HepG2 (cell line): ENCODE data around the gene BTAF1. TPM values are rescaled to one million over a fixed set of nuclear protein-coding genes. Genes with fewer than 3 reads are reported as not detected.

Experiments
- ELF4 ChIP-seq: sonication (generic); formaldehyde crosslinking; IDR thresholded peaks from 2 replicates; pipeline ENCODE4 v1.5.0; 2020; ENCODE audit warnings: missing genetic modification reagents, mild to moderate bottlenecking, moderate library complexity, borderline replicate concordance
- GATA4 ChIP-seq: sonication (generic); IDR thresholded peaks from 2 replicates; pipeline ENCODE4 v1.6.1; 2016; ENCODE audit warnings: antibody characterized with exemption, low read depth, borderline replicate concordance
- MLLT10 ChIP-seq: sonication (generic); formaldehyde crosslinking; IDR thresholded peaks from 2 replicates; pipeline ENCODE4 v1.4.0; 2020; ENCODE audit warnings: missing genetic modification reagents
- NFATC3 ChIP-seq: sonication (generic); formaldehyde crosslinking; IDR thresholded peaks from 2 replicates; pipeline ENCODE4 v1.5.1; 2020; ENCODE audit warnings: mild to moderate bottlenecking, missing genetic modification reagents
- NFIB ChIP-seq: sonication (generic); formaldehyde crosslinking; IDR thresholded peaks from 2 replicates; pipeline ENCODE4 v1.9.0; 2021; ENCODE audit warnings: missing genetic modification reagents, mild to moderate bottlenecking, borderline replicate concordance
- NKX3-1 ChIP-seq: sonication (generic); formaldehyde crosslinking; IDR thresholded peaks from 2 replicates; pipeline ENCODE4 v1.5.0; 2020; ENCODE audit warnings: missing genetic modification reagents
- PHF20 ChIP-seq: sonication (generic); formaldehyde crosslinking; IDR thresholded peaks from 2 replicates; pipeline ENCODE4 v1.5.0; 2020; ENCODE audit warnings: mild to moderate bottlenecking, missing genetic modification reagents
- REPIN1 ChIP-seq: sonication (generic); formaldehyde crosslinking; IDR thresholded peaks from 2 replicates; pipeline ENCODE4 v1.8.0; 2022; ENCODE audit warnings: missing genetic modification reagents, low read depth, mild to moderate bottlenecking, borderline replicate concordance
- SP2 ChIP-seq: sonication (generic); formaldehyde crosslinking; IDR thresholded peaks from 2 replicates; pipeline ENCODE4 v1.5.1; 2020; ENCODE audit warnings: mild to moderate bottlenecking, missing genetic modification reagents
- TOPORS ChIP-seq: sonication (generic); formaldehyde crosslinking; IDR thresholded peaks from 2 replicates; pipeline ENCODE4 v1.8.0; 2023; ENCODE audit warnings: mild to moderate bottlenecking, missing genetic modification reagents
- ZBTB21 ChIP-seq: sonication (generic); formaldehyde crosslinking; IDR thresholded peaks from 2 replicates; pipeline ENCODE4 v1.4.0; 2020; ENCODE audit warnings: missing genetic modification reagents
- ZNF484 ChIP-seq: sonication (generic); formaldehyde crosslinking; IDR thresholded peaks from 2 replicates; pipeline ENCODE4 v1.5.1; 2020; ENCODE audit warnings: mild to moderate bottlenecking, low read depth, missing genetic modification reagents, borderline replicate concordance
- ZNF552 ChIP-seq: sonication (generic); formaldehyde crosslinking; IDR thresholded peaks from 2 replicates; pipeline ENCODE4 v1.9.0; 2022; ENCODE audit warnings: missing genetic modification reagents, mild to moderate bottlenecking, borderline replicate concordance
- ZNF713 ChIP-seq: sonication (generic); formaldehyde crosslinking; IDR thresholded peaks from 2 replicates; pipeline ENCODE4 v1.4.0; 2020; ENCODE audit warnings: mild to moderate bottlenecking, missing genetic modification reagents
- ZNF776 ChIP-seq: sonication (generic); formaldehyde crosslinking; IDR thresholded peaks from 2 replicates; pipeline ENCODE4 v1.4.0; 2020; ENCODE audit warnings: mild to moderate bottlenecking, missing genetic modification reagents
- polyA plus RNA-seq, 8 experiments: library from polyadenylated mRNA; depleted of rRNA in 3 of 8; stranded (reverse) in 7 of 8; unstranded in 1 of 8; fragments of >200 nt; fragmentation: Illumina TruSeq in 4 of 8; extraction: Trizol in 4 of 8; gene quantifications; 2 replicates each; pipeline versions ENCODE4 v1.2.1 to v1.2.3, GENCODE V29; 2011 to 2016; ENCODE audit warnings: low read depth in 4 of 8, missing spikeins in 1 of 8, mixed read lengths in 1 of 8; ENCODE audit not compliant: insufficient read depth in 1 of 8
- total RNA-seq, 5 experiments: library from RNA; depleted of rRNA; stranded (reverse); fragments of >200 nt; fragmentation: Illumina TruSeq; extraction: Trizol; gene quantifications; 2 replicates each; pipeline ENCODE4 v1.2.3, GENCODE V29; 2016; ENCODE audit warnings: low read depth in 1 of 5
- TF ChIP-seq, protein P1 (sequence below): sonication (generic); formaldehyde crosslinking; IDR thresholded peaks from 2 replicates; pipeline ENCODE4 v1.5.0; 2020; ENCODE audit warnings: mild to moderate bottlenecking, missing genetic modification reagents, borderline replicate concordance
- TF ChIP-seq, protein P2 (sequence below): sonication (generic); formaldehyde crosslinking; IDR thresholded peaks from 2 replicates; pipeline ENCODE4 v1.5.1; 2020; ENCODE audit warnings: missing genetic modification reagents, mild to moderate bottlenecking, borderline replicate concordance
- TF ChIP-seq, protein P3 (sequence below): sonication (generic); formaldehyde crosslinking; conservative IDR thresholded peaks from 2 replicates; pipeline ENCODE4 v1.4.0; 2020; ENCODE audit warnings: missing genetic modification reagents
- TF ChIP-seq, protein P4 (sequence below): sonication (generic); formaldehyde crosslinking; IDR thresholded peaks from 2 replicates; pipeline ENCODE4 v1.4.0; 2020; ENCODE audit warnings: missing genetic modification reagents, borderline replicate concordance

The BTAF1 gene
- total and polyA plus RNA-seq, 2 of the 13 experiments (the other 11 are each of a cell fraction or from before 2014, with no cell fraction given), result 38.6 to 54.1 TPM

DNA sequence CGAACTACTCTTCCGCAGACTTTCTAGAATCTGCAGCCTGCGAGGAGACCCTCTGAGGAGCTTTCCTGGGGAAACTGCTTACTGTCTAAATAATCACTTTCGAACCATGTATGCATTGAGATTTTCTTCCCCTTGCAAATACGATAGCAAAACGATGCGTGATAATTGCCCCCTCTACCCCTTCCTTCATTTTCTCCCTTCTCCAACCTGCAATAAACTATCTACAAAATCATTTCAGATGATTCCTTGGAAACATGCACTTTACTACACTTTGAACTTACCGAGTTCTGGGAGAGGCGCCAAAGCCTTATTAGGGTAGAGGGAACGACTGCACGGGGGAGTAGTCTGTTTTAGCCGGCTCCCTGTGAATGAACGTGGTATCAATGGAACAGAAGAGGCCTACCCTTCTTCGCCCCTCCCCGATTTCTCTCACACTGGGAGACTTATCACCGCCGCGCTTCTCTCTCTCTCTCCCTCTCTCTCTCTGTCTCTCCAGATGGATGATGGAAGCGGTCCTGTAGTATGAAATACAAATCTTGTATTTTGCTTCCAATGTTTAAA lies 14.4 kb upstream of the BTAF1 start, which contains the start of gene FGFBP3 (continued):
- TF ChIP-seq, protein P1, sequence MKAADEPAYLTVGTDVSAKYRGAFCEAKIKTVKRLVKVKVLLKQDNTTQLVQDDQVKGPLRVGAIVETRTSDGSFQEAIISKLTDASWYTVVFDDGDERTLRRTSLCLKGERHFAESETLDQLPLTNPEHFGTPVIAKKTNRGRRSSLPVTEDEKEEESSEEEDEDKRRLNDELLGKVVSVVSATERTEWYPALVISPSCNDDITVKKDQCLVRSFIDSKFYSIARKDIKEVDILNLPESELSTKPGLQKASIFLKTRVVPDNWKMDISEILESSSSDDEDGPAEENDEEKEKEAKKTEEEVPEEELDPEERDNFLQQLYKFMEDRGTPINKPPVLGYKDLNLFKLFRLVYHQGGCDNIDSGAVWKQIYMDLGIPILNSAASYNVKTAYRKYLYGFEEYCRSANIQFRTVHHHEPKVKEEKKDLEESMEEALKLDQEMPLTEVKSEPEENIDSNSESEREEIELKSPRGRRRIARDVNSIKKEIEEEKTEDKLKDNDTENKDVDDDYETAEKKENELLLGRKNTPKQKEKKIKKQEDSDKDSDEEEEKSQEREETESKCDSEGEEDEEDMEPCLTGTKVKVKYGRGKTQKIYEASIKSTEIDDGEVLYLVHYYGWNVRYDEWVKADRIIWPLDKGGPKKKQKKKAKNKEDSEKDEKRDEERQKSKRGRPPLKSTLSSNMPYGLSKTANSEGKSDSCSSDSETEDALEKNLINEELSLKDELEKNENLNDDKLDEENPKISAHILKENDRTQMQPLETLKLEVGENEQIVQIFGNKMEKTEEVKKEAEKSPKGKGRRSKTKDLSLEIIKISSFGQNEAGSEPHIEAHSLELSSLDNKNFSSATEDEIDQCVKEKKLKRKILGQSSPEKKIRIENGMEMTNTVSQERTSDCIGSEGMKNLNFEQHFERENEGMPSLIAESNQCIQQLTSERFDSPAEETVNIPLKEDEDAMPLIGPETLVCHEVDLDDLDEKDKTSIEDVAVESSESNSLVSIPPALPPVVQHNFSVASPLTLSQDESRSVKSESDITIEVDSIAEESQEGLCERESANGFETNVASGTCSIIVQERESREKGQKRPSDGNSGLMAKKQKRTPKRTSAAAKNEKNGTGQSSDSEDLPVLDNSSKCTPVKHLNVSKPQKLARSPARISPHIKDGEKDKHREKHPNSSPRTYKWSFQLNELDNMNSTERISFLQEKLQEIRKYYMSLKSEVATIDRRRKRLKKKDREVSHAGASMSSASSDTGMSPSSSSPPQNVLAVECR, result no peak
- no peak for TF ChIP-seq NFATC3 (CRISPR knock-in tag)
- no peak for TF ChIP-seq MLLT10 (CRISPR knock-in tag)
- TF ChIP-seq ZNF713 (CRISPR knock-in tag), result no peak
- TF ChIP-seq ZNF552 (CRISPR knock-in tag), result no peak
- TF ChIP-seq, protein P2, sequence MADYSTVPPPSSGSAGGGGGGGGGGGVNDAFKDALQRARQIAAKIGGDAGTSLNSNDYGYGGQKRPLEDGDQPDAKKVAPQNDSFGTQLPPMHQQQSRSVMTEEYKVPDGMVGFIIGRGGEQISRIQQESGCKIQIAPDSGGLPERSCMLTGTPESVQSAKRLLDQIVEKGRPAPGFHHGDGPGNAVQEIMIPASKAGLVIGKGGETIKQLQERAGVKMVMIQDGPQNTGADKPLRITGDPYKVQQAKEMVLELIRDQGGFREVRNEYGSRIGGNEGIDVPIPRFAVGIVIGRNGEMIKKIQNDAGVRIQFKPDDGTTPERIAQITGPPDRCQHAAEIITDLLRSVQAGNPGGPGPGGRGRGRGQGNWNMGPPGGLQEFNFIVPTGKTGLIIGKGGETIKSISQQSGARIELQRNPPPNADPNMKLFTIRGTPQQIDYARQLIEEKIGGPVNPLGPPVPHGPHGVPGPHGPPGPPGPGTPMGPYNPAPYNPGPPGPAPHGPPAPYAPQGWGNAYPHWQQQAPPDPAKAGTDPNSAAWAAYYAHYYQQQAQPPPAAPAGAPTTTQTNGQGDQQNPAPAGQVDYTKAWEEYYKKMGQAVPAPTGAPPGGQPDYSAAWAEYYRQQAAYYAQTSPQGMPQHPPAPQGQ (CRISPR knock-in tag), result no peak
- TF ChIP-seq PHF20 (CRISPR knock-in tag), result no peak
- no peak; the same call in 1 of the 2 replicates for TF ChIP-seq NKX3-1 (CRISPR knock-in tag)
- TF ChIP-seq ZNF484, result no peak
- TF ChIP-seq, protein P3, sequence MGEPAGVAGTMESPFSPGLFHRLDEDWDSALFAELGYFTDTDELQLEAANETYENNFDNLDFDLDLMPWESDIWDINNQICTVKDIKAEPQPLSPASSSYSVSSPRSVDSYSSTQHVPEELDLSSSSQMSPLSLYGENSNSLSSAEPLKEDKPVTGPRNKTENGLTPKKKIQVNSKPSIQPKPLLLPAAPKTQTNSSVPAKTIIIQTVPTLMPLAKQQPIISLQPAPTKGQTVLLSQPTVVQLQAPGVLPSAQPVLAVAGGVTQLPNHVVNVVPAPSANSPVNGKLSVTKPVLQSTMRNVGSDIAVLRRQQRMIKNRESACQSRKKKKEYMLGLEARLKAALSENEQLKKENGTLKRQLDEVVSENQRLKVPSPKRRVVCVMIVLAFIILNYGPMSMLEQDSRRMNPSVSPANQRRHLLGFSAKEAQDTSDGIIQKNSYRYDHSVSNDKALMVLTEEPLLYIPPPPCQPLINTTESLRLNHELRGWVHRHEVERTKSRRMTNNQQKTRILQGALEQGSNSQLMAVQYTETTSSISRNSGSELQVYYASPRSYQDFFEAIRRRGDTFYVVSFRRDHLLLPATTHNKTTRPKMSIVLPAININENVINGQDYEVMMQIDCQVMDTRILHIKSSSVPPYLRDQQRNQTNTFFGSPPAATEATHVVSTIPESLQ, result no peak
- TF ChIP-seq REPIN1 (CRISPR knock-in tag), result no peak
- no peak; the same call in 1 of the 2 replicates for TF ChIP-seq ELF4 (CRISPR knock-in tag)
- TF ChIP-seq SP2 (CRISPR knock-in tag), result no peak
- TF ChIP-seq GATA4, result no peak
- TF ChIP-seq, protein P4, sequence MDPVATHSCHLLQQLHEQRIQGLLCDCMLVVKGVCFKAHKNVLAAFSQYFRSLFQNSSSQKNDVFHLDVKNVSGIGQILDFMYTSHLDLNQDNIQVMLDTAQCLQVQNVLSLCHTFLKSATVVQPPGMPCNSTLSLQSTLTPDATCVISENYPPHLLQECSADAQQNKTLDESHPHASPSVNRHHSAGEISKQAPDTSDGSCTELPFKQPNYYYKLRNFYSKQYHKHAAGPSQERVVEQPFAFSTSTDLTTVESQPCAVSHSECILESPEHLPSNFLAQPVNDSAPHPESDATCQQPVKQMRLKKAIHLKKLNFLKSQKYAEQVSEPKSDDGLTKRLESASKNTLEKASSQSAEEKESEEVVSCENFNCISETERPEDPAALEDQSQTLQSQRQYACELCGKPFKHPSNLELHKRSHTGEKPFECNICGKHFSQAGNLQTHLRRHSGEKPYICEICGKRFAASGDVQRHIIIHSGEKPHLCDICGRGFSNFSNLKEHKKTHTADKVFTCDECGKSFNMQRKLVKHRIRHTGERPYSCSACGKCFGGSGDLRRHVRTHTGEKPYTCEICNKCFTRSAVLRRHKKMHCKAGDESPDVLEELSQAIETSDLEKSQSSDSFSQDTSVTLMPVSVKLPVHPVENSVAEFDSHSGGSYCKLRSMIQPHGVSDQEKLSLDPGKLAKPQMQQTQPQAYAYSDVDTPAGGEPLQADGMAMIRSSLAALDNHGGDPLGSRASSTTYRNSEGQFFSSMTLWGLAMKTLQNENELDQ (CRISPR knock-in tag), result no peak
- TF ChIP-seq ZNF776, result no peak
- no peak for TF ChIP-seq ZBTB21 (CRISPR knock-in tag)
- TF ChIP-seq TOPORS (CRISPR knock-in tag), result no peak
- no peak for TF ChIP-seq NFIB (CRISPR knock-in tag)
